Neural progenitor cell (in vitro differentiated cells): ENCODE data around the gene SIPA1L3. TPM values are rescaled to one million over a fixed set of nuclear protein-coding genes. Genes with fewer than 3 reads are reported as not detected.

Experiments used
- DNase-seq: peaks from one replicate; pipeline ENCODE4 v3.0.0-alpha.2; 2016; ENCODE audit warnings: low spot score
- H2AFZ ChIP-seq: fragments of 200-600 bp; sonication (generic); replicated peaks from 2 replicates; pipeline ENCODE4 v1.6.1; 2016; ENCODE audit warnings: antibody characterized with exemption
- H3F3A ChIP-seq: fragments of 200-600 bp; sonication (generic); 2 replicates; pipeline ENCODE4 v1.6.1; 2016; ENCODE audit warnings: antibody characterized with exemption, low read depth
- H3K27ac ChIP-seq: fragments of 200-600 bp; sonication (generic); 2 replicates; pipeline ENCODE4 v1.5.1; 2016; ENCODE audit warnings: mild to moderate bottlenecking
- H3K27me3 ChIP-seq: fragments of 200-600 bp; sonication (generic); 2 replicates; pipeline ENCODE4 v1.6.1; 2016; ENCODE audit warnings: mild to moderate bottlenecking, moderate library complexity
- H3K36me3 ChIP-seq: fragments of 200-600 bp; sonication (generic); 2 replicates; pipeline ENCODE4 v1.5.1; 2016
- H3K4me1 ChIP-seq: fragments of 200-600 bp; sonication (generic); 2 replicates; pipeline ENCODE4 v1.6.1; 2016; ENCODE audit warnings: mixed run types
- H3K4me2 ChIP-seq: fragments of 200-600 bp; sonication (generic); 2 replicates; pipeline ENCODE4 v1.6.1; 2016
- H3K4me3 ChIP-seq: fragments of 200-600 bp; sonication (generic); 2 replicates; pipeline ENCODE4 v1.5.1; 2016
- H3K79me2 ChIP-seq: fragments of 200-600 bp; sonication (generic); 2 replicates; pipeline ENCODE4 v1.6.1; 2016; ENCODE audit warnings: low read depth
- H3K9ac ChIP-seq: fragments of 200-600 bp; sonication (generic); 2 replicates; pipeline ENCODE4 v1.6.1; 2016
- H3K9me3 ChIP-seq: fragments of 200-600 bp; sonication (generic); 2 replicates; pipeline ENCODE4 v1.5.1; 2016; ENCODE audit warnings: low read depth
- H4K20me1 ChIP-seq: fragments of 200-600 bp; sonication (generic); 2 replicates; pipeline ENCODE4 v1.6.1; 2016; ENCODE audit warnings: low read depth
- H3K27ac Mint-ChIP-seq: 3 replicates; pipeline ENCODE4 v1.8.0; 2021; ENCODE audit warnings: mixed read lengths
- H3K27me3 Mint-ChIP-seq: 2 replicates; pipeline ENCODE4 v1.8.0; 2022; ENCODE audit warnings: low read depth, mild to moderate bottlenecking, inconsistent platforms, moderate library complexity, mixed read lengths; ENCODE audit not compliant: insufficient read depth
- H3K36me3 Mint-ChIP-seq: 3 replicates; pipeline ENCODE4 v1.8.0; 2021; ENCODE audit warnings: mixed read lengths
- H3K4me1 Mint-ChIP-seq: 3 replicates; pipeline ENCODE4 v1.8.0; 2021; ENCODE audit warnings: mixed read lengths
- H3K4me3 Mint-ChIP-seq: 3 replicates; pipeline ENCODE4 v1.8.0; 2021; ENCODE audit warnings: mild to moderate bottlenecking, moderate library complexity, mixed read lengths
- H3K9me3 Mint-ChIP-seq: 3 replicates; pipeline ENCODE4 v1.8.0; 2020; ENCODE audit warnings: mixed read lengths
- EZH2 ChIP-seq: fragments of 200-600 bp; sonication (generic); IDR thresholded peaks from 2 replicates; pipeline ENCODE4 v1.6.1; 2017; ENCODE audit warnings: antibody characterized with exemption, mild to moderate bottlenecking, moderate library complexity
- EZH2phosphoT487 ChIP-seq: fragments of 200-600 bp; sonication (generic); IDR thresholded peaks from 2 replicates; pipeline ENCODE4 v1.6.1; 2017; ENCODE audit warnings: antibody characterized with exemption
- total RNA-seq: library from RNA; depleted of rRNA; stranded (reverse); fragments of >200 nt; gene quantifications from 2 replicates; pipeline ENCODE4 v1.2.3, GENCODE V29; 2015; ENCODE audit warnings: low replicate concordance
- TF ChIP-seq, protein P1 (sequence below): fragments of 200-600 bp; sonication (generic); IDR thresholded peaks from 2 replicates; pipeline ENCODE4 v1.5.1; 2017; ENCODE audit warnings: antibody characterized with exemption, mild to moderate bottlenecking

Gene SIPA1L3
- total RNA-seq, 1 donor from 2014 or later, result 19.2 TPM

DNA sequence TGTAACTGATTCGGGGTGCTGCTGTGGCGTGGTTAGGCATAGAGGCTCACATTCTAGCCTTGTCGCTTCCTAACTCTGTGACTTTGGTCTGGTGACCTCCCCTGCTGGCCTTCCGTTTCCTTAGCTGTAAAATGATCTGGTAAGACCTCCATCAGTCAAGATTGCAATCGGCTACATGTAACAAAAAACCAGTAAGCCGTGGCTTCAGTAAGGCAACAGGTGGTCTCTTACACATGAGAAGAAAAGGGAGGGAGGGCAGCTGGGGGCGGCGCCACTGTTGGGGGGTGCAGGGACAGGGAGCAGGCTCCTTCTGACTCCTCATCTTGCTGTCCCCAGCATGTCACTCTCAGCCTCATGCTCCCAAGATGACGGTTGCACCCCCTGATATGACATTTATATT is 148.0 kb downstream of the SIPA1L3 start:
- Mint-ChIP-seq H3K4me1 (peaks cover 29% of the 10 kb centered on the region), H3K27me3 (no peaks in the 10 kb centered on the region), H3K4me3 (peak overlapping the region; percentile 22), H3K27ac (peak overlapping the region; percentile 78), H3K36me3 (no peaks in the 10 kb centered on the region), H3K9me3 (no peaks in the 10 kb centered on the region)
- Histone ChIP-seq H3K9me3 (no peaks in the 10 kb centered on the region), H3K27ac (no peak overlapping the region), H2AFZ (no peak overlapping the region), H3K27me3 (no peaks in the 10 kb centered on the region), H3F3A (peaks cover 24% of the 10 kb centered on the region), H3K4me2 (peak overlapping the region; percentile 63), H4K20me1 (peaks cover 45% of the 10 kb centered on the region), H3K4me3 (no peak overlapping the region), H3K9ac (no peak overlapping the region), H3K36me3 (no peaks in the 10 kb centered on the region), H3K4me1 (peaks cover 29% of the 10 kb centered on the region), H3K79me2 (peaks cover 18% of the 10 kb centered on the region)
- TF ChIP-seq, protein P1, sequence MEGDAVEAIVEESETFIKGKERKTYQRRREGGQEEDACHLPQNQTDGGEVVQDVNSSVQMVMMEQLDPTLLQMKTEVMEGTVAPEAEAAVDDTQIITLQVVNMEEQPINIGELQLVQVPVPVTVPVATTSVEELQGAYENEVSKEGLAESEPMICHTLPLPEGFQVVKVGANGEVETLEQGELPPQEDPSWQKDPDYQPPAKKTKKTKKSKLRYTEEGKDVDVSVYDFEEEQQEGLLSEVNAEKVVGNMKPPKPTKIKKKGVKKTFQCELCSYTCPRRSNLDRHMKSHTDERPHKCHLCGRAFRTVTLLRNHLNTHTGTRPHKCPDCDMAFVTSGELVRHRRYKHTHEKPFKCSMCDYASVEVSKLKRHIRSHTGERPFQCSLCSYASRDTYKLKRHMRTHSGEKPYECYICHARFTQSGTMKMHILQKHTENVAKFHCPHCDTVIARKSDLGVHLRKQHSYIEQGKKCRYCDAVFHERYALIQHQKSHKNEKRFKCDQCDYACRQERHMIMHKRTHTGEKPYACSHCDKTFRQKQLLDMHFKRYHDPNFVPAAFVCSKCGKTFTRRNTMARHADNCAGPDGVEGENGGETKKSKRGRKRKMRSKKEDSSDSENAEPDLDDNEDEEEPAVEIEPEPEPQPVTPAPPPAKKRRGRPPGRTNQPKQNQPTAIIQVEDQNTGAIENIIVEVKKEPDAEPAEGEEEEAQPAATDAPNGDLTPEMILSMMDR, result no peak
- TF ChIP-seq EZH2phosphoT487 (no peak), EZH2 (no peak)
- DNase-seq, result peak; percentile 36

DNA sequence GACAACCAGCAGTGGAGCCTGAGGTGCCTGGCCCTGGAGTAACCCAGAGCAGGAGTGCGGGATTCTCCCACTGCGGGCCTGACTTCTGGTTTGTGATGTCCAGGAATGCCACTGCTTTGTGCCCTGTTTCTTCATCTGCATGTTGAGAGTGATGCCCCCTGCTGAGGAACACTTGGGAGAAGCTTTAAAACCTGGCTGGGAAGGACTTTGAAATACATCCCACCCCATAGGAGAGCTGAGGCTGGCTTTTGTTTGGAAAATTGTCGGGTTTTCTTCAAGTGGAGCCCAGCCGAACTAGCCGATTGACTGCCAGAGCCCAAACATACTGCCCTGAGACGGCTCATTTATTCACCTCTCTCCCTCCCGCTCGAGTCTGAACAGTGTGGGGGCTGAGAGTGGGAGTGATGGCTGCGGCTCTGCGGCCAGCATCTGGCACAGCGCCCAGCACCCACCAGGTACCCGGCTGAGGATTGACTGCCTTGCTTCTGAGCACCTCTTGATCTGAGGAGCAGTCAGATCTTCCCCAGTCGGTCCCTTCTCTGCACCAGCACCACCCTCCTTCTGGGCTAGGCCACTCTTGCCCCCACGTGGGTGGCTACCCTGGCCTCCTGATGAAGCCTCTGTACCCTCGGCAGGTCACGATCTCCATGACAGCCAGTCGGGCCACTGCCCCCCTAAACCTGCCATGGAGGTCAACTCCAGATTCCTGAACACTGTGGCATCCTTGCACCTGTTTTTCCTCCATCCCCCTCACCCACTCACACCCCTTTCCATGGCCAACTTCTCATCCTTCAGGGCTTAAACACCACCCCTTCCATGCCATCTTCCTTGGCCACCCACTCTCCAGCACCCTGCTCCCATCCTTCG is 148.9 kb downstream of the SIPA1L3 start:
- Histone ChIP-seq H3K9me3 (no peaks in the 10 kb centered on the region), H3K27ac (peak overlapping the region; percentile 17), H4K20me1 (peaks cover 48% of the 10 kb centered on the region), H3K9ac (no peak overlapping the region), H3K4me3 (no peak overlapping the region), H3K27me3 (no peaks in the 10 kb centered on the region), H3F3A (peaks cover 24% of the 10 kb centered on the region), H3K4me2 (peak overlapping the region; percentile 63), H3K36me3 (no peaks in the 10 kb centered on the region), H3K4me1 (peaks cover 29% of the 10 kb centered on the region), H2AFZ (no peak overlapping the region), H3K79me2 (peaks cover 22% of the 10 kb centered on the region)
- DNase-seq, result peak; percentile 66
- TF ChIP-seq EZH2 (no peak), EZH2phosphoT487 (no peak)
- TF ChIP-seq, protein P1, result no peak
- H3K4me3 Mint-ChIP-seq, result peak overlapping the region; percentile 52
- H3K9me3 Mint-ChIP-seq, result no peaks in the 10 kb centered on the region
- H3K4me1 Mint-ChIP-seq, result peaks cover 29% of the 10 kb centered on the region
- peak overlapping the region; percentile 25 for H3K27ac Mint-ChIP-seq
- no peaks in the 10 kb centered on the region for H3K36me3 Mint-ChIP-seq
- H3K27me3 Mint-ChIP-seq, result no peaks in the 10 kb centered on the region

DNA sequence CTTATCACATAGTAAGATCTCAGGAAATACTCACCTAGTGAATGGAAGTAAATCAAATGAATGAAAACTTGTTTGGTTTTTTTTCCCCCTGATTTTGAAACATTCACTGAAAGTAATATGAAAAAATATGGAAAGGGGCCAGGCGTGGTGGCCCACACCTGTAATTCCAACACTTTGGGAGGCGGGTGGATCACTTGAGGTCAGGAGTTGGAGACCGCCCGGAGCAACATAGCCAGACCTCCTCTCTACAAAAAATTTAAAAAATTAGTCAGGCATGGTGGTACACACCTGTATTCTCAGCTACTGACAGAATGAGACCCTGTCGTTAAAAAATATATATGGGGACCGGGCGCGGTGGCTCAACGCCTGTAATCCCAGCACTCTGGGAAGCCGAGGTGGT is 149.6 kb downstream of the SIPA1L3 start:
- H3K27me3 Mint-ChIP-seq, result no peaks in the 10 kb centered on the region
- Histone ChIP-seq H3K9ac (no peak overlapping the region), H3K4me1 (peaks cover 29% of the 10 kb centered on the region), H3K27me3 (no peaks in the 10 kb centered on the region), H3K79me2 (peaks cover 24% of the 10 kb centered on the region), H3K4me2 (peak overlapping the region; percentile 63), H3K4me3 (no peak overlapping the region), H3F3A (peaks cover 24% of the 10 kb centered on the region), H4K20me1 (peaks cover 49% of the 10 kb centered on the region), H2AFZ (no peak overlapping the region), H3K36me3 (no peaks in the 10 kb centered on the region), H3K9me3 (no peaks in the 10 kb centered on the region), H3K27ac (no peak overlapping the region)
- H3K4me3 Mint-ChIP-seq, result no peak overlapping the region
- no peak overlapping the region for H3K27ac Mint-ChIP-seq
- TF ChIP-seq EZH2 (no peak), EZH2phosphoT487 (no peak)
- H3K4me1 Mint-ChIP-seq, result peaks cover 31% of the 10 kb centered on the region
- H3K9me3 Mint-ChIP-seq, result no peaks in the 10 kb centered on the region
- DNase-seq, result no peak
- H3K36me3 Mint-ChIP-seq, result no peaks in the 10 kb centered on the region
